Activated T-helper 17 cell treated with anti-CD3 and anti-CD28 coated beads, Interleukin-2, amount 50 U/mL, for 72 hours (primary cell): ENCODE measurements around the gene NCAPG2. TPM values are rescaled to one million over a fixed set of nuclear protein-coding genes. Genes with fewer than 3 reads are reported as not detected.

Experiments used
- ATAC-seq: fragments of 150-1000 bp; cut with Tn5 transposase; replicated peaks from 2 replicates; pipeline ENCODE4 v1.10.0; 2021; ENCODE audit warnings: mild to moderate bottlenecking, moderate library complexity
- H3K27ac Mint-ChIP-seq: one replicate; pipeline ENCODE4 v1.8.0; 2022; ENCODE audit warnings: mixed read lengths
- H3K27me3 Mint-ChIP-seq: one replicate; pipeline ENCODE4 v1.8.0; 2022; ENCODE audit warnings: mixed read lengths
- H3K36me3 Mint-ChIP-seq: one replicate; pipeline ENCODE4 v1.8.0; 2022; ENCODE audit warnings: low read depth, mild to moderate bottlenecking, mixed read lengths
- H3K4me1 Mint-ChIP-seq: one replicate; pipeline ENCODE4 v1.8.0; 2022; ENCODE audit warnings: mixed read lengths
- H3K4me3 Mint-ChIP-seq: one replicate; pipeline ENCODE4 v1.8.0; 2022; ENCODE audit warnings: mild to moderate bottlenecking, mixed read lengths
- H3K9me3 Mint-ChIP-seq: one replicate; pipeline ENCODE4 v1.8.0; 2022; ENCODE audit warnings: mixed read lengths
- total RNA-seq, 2 donors: library from RNA; stranded (reverse); gene quantifications; one replicate each; pipeline ENCODE4 v1.2.3, GENCODE V29; 2022

NCAPG2 gene
- total RNA-seq, 2 donors from 2014 or later: 129 to 141 TPM

GRCh38 chr7:158740657-158741293 is 36.2 kb upstream of the NCAPG2 start:
- Mint-ChIP-seq H3K27me3 (no peaks in the 10 kb centered on the region), H3K4me3 (no peak overlapping the region), H3K27ac (peak overlapping the region; percentile 13), H3K36me3 (peaks cover 100% of the 10 kb centered on the region), H3K4me1 (no peaks in the 10 kb centered on the region), H3K9me3 (no peaks in the 10 kb centered on the region)
- ATAC-seq: no peak

- Mint-ChIP-seq H3K27me3 (no peaks in the 10 kb centered on the region), H3K36me3 (peaks cover 100% of the 10 kb centered on the region), H3K4me1 (no peaks in the 10 kb centered on the region), H3K4me3 (no peak overlapping the region), H3K9me3 (no peaks in the 10 kb centered on the region), H3K27ac (peak overlapping the region; percentile 13)
- ATAC-seq: peak; percentile 40
These were observed 35.5 kb upstream of the NCAPG2 start for GRCh38 chr7:158740013-158740656.

GRCh38 chr7:158738841-158739240 is 34.2 kb upstream of the NCAPG2 start:
- Mint-ChIP-seq H3K36me3 (peaks cover 100% of the 10 kb centered on the region), H3K27ac (no peak overlapping the region)

GRCh38 chr7:158737064-158737695 is 32.6 kb upstream of the NCAPG2 start:
- peaks cover 98% of the 10 kb centered on the region for H3K36me3 Mint-ChIP-seq
- no peak overlapping the region for H3K4me3 Mint-ChIP-seq
- no peaks in the 10 kb centered on the region for H3K9me3 Mint-ChIP-seq
- no peak for ATAC-seq
- H3K27me3 Mint-ChIP-seq: no peaks in the 10 kb centered on the region
- H3K27ac Mint-ChIP-seq: peak overlapping the region; percentile 30
- no peaks in the 10 kb centered on the region for H3K4me1 Mint-ChIP-seq

More at GRCh38 chr7:158738841-158739240, 34.2 kb upstream of the NCAPG2 start:
- no peak for ATAC-seq
- Mint-ChIP-seq H3K4me3 (no peak overlapping the region), H3K9me3 (no peaks in the 10 kb centered on the region), H3K4me1 (no peaks in the 10 kb centered on the region), H3K27me3 (no peaks in the 10 kb centered on the region)

- Mint-ChIP-seq H3K27ac (no peak overlapping the region), H3K4me3 (no peak overlapping the region), H3K27me3 (no peaks in the 10 kb centered on the region), H3K9me3 (no peaks in the 10 kb centered on the region), H3K36me3 (peaks cover 98% of the 10 kb centered on the region), H3K4me1 (no peaks in the 10 kb centered on the region)
- ATAC-seq: no peak
These were observed 31.3 kb upstream of the NCAPG2 start for GRCh38 chr7:158735935-158736334.

- no peak for ATAC-seq
- H3K27ac Mint-ChIP-seq: peak overlapping the region; percentile 18
- no peak overlapping the region for H3K4me3 Mint-ChIP-seq
- H3K9me3 Mint-ChIP-seq: no peaks in the 10 kb centered on the region
- no peaks in the 10 kb centered on the region for H3K27me3 Mint-ChIP-seq
- H3K36me3 Mint-ChIP-seq: peaks cover 98% of the 10 kb centered on the region
- peaks cover 2% of the 10 kb centered on the region for H3K4me1 Mint-ChIP-seq
These were observed 30.3 kb upstream of the NCAPG2 start for GRCh38 chr7:158734861-158735260.

GRCh38 chr7:158733775-158734494 is 29.3 kb upstream of the NCAPG2 start:
- peaks cover 93% of the 10 kb centered on the region for H3K36me3 Mint-ChIP-seq
- no peak for ATAC-seq
- no peaks in the 10 kb centered on the region for H3K27me3 Mint-ChIP-seq
- peaks cover 5% of the 10 kb centered on the region for H3K4me1 Mint-ChIP-seq
- H3K27ac Mint-ChIP-seq: no peak overlapping the region
- H3K9me3 Mint-ChIP-seq: no peaks in the 10 kb centered on the region
- no peak overlapping the region for H3K4me3 Mint-ChIP-seq

GRCh38 chr7:158733220-158733519 is 28.6 kb upstream of the NCAPG2 start:
- ATAC-seq: no peak
- no peaks in the 10 kb centered on the region for H3K27me3 Mint-ChIP-seq
- H3K4me1 Mint-ChIP-seq: peaks cover 5% of the 10 kb centered on the region
- no peak overlapping the region for H3K4me3 Mint-ChIP-seq
- peaks cover 85% of the 10 kb centered on the region for H3K36me3 Mint-ChIP-seq
- no peaks in the 10 kb centered on the region for H3K9me3 Mint-ChIP-seq
- H3K27ac Mint-ChIP-seq: no peak overlapping the region

GRCh38 chr7:158732494-158733219 is 28.1 kb upstream of the NCAPG2 start:
- Mint-ChIP-seq H3K36me3 (peaks cover 80% of the 10 kb centered on the region), H3K27ac (no peak overlapping the region), H3K4me3 (no peak overlapping the region), H3K9me3 (no peaks in the 10 kb centered on the region), H3K4me1 (peaks cover 5% of the 10 kb centered on the region), H3K27me3 (no peaks in the 10 kb centered on the region)
- ATAC-seq: no peak

- Mint-ChIP-seq H3K4me1 (peaks cover 5% of the 10 kb centered on the region), H3K27me3 (no peaks in the 10 kb centered on the region), H3K36me3 (peaks cover 71% of the 10 kb centered on the region), H3K4me3 (no peak overlapping the region), H3K27ac (no peak overlapping the region), H3K9me3 (no peaks in the 10 kb centered on the region)
- no peak for ATAC-seq
These were observed 27.2 kb upstream of the NCAPG2 start for GRCh38 chr7:158731761-158732160.

- Mint-ChIP-seq H3K36me3 (peaks cover 60% of the 10 kb centered on the region), H3K4me3 (no peak overlapping the region), H3K4me1 (peaks cover 5% of the 10 kb centered on the region), H3K9me3 (no peaks in the 10 kb centered on the region), H3K27me3 (no peaks in the 10 kb centered on the region), H3K27ac (no peak overlapping the region)
- ATAC-seq: no peak
These were observed 26.1 kb upstream of the NCAPG2 start for GRCh38 chr7:158730383-158731346.

GRCh38 chr7:158729646-158730382 is 25.2 kb upstream of the NCAPG2 start:
- Mint-ChIP-seq H3K36me3 (peaks cover 52% of the 10 kb centered on the region), H3K27me3 (no peaks in the 10 kb centered on the region), H3K27ac (no peak overlapping the region), H3K4me1 (peaks cover 5% of the 10 kb centered on the region), H3K9me3 (no peaks in the 10 kb centered on the region), H3K4me3 (no peak overlapping the region)
- ATAC-seq: peak; percentile 10
